ENCODE measurements around the gene RGS9. TPM values are rescaled to one million over a fixed set of nuclear protein-coding genes. Genes with fewer than 3 reads are reported as not detected.

Gene RGS9
- total and polyA plus RNA-seq, 2 of the 13 experiments (the other 11 are each of a cell fraction or from before 2014, with no cell fraction given): 0.44 to 0.74 TPM

GRCh38 chr17:65122836-65123756, 14.1 kb upstream of the RGS9 start (continued):
- TF ChIP-seq ZNF10 (CRISPR knock-in tag; IDR thresholded peaks at IDR 0.05; ENCODE audit: borderline replicate concordance, low read depth) (no peak), ZBTB40 (IDR thresholded peaks at IDR 0.05) (peak; percentile 43; the same call in 1 of the 2 replicates), ZBTB40 (CRISPR knock-in tag; IDR thresholded peaks at IDR 0.05) (peak; percentile 61), RFX3 (CRISPR knock-in tag; IDR thresholded peaks at IDR 0.05) (no peak), THAP8 (CRISPR knock-in tag; IDR thresholded peaks at IDR 0.05; ENCODE audit: borderline replicate concordance) (peak; percentile 84), ZNF264 (CRISPR knock-in tag; IDR thresholded peaks at IDR 0.05) (peak; percentile 72; the same call in 1 of the 2 replicates), SETDB1 (CRISPR knock-in tag; IDR thresholded peaks at IDR 0.05; ENCODE audit: borderline replicate concordance) (peak; percentile 85; the same call in 1 of the 2 replicates), ZNF180 (CRISPR knock-in tag; IDR thresholded peaks at IDR 0.05; ENCODE audit: borderline replicate concordance, low read depth) (no peak), ZBTB42 (CRISPR knock-in tag; IDR thresholded peaks at IDR 0.05) (no peak), ZNF136 (CRISPR knock-in tag; IDR thresholded peaks at IDR 0.05; ENCODE audit: low read depth) (0 out of 2 replicates have a peak, but pooled peaks have one; percentile 1), ZBTB43 (CRISPR knock-in tag; conservative IDR thresholded peaks at IDR 0.05) (no peak), SP2 (CRISPR knock-in tag; IDR thresholded peaks at IDR 0.05) (peak; percentile 61), ZNF441 (CRISPR knock-in tag; IDR thresholded peaks at IDR 0.05; ENCODE audit: borderline replicate concordance) (peak; percentile 70), ZNF572 (CRISPR knock-in tag; IDR thresholded peaks at IDR 0.05) (peak; percentile 50; the same call in 1 of the 2 replicates)
- TF ChIP-seq, protein P1, sequence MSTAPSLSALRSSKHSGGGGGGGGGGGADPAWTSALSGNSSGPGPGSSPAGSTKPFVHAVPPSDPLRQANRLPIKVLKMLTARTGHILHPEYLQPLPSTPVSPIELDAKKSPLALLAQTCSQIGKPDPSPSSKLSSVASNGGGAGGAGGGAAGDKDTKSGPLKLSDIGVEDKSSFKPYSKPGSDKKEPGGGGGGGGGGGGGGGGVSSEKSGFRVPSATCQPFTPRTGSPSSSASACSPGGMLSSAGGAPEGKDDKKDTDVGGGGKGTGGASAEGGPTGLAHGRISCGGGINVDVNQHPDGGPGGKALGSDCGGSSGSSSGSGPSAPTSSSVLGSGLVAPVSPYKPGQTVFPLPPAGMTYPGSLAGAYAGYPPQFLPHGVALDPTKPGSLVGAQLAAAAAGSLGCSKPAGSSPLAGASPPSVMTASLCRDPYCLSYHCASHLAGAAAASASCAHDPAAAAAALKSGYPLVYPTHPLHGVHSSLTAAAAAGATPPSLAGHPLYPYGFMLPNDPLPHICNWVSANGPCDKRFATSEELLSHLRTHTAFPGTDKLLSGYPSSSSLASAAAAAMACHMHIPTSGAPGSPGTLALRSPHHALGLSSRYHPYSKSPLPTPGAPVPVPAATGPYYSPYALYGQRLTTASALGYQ (CRISPR knock-in tag; IDR thresholded peaks at IDR 0.05): 0 out of 2 replicates have a peak, but pooled peaks have one; percentile 20

All from HepG2 (cell line).